CD1c-positive myeloid dendritic cell (primary cell): ENCODE results near the gene RAB13.

ENCODE experiments used
- DNase-seq: peaks from one replicate; pipeline ENCODE4 v3.0.0-alpha.2; 2016; ENCODE audit errors: extremely low spot score

The RAB13 gene

DNA sequence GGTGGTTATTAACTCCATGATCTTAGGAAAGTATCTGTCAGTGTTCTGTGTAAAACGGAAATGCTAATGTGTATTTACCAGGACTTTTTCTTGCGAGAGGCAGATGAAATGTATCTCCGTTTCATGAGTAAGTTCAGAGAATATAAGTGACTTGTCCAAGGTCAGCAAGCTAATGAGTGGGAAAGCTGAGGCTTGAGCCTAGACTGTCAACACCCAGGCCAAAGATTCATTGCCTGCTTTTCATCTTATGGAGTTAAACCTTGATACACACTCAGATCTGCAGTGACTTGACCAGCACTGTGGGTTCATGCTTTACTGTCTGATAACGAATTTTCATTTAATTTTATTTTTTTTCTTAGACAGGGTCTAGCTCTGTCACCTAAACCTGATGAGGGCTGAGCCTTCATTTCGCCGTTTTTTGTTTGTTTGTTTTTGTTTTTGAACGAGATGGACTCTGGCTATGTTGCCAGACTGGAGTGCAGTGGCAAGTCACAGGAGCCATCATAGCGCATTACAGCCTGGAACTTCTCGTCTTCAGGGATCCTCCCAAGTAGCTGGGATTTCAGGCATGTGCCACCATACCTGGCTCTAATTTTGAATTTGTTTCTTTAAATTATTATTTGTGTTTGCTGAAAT lies 7.7 kb downstream of the RAB13 start:
- DNase-seq = no peak

DNA sequence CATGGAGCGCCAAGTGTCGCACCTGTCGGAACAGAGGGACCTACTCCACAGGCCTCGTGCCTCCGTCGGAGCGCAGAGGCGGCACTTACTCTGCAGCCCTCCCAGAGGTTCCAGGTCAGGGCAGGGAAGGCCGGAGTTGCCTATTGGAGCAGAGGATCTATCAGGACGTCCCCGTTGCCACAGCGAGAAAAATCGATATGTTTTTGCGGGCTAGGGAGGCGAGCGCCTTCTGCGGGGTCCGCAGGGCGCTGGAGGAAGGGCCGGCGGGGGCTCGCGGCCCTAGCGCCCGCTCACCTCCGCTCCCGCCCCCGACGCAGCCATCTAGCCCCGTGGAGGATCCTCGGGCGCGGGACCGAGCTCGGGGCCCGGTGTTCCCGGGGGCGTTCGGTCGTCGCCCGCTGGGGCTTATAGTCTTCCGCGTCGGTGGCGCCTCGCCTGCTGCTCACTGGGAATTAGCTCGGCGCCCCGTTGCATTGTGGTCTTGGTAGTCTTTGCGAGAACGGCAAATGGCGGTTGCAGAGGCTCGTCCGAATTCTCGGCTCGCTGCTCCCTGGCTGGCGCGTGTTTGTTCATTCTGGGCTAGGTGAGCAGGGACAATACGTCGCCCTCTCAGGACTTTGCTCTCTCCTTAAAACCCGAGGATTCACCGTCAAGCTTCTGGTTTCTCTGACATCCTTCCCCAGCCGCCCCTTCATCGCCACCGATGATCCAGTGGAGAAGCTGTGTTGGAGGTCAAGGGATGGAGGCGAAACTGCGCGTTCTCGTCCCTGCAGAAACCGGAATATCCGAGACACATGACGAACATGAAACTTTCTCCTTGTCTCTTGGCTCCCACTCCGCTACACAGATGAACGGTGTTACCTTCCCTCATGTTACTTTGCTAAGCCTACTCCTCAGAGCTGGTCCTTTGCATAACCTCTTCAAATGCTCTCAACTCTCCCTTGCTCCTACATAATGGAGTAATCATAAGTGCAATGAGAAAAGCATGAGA lies 8.6 kb downstream of the RAB13 start, which contains the start of gene JTB:
Gene JTB, minus strand, starts transcription at position 425 of the 991 bp plus-strand sequence. Its CDS starts 422 bp downstream, at position 3.
- peak; percentile 92 for DNase-seq

DNA sequence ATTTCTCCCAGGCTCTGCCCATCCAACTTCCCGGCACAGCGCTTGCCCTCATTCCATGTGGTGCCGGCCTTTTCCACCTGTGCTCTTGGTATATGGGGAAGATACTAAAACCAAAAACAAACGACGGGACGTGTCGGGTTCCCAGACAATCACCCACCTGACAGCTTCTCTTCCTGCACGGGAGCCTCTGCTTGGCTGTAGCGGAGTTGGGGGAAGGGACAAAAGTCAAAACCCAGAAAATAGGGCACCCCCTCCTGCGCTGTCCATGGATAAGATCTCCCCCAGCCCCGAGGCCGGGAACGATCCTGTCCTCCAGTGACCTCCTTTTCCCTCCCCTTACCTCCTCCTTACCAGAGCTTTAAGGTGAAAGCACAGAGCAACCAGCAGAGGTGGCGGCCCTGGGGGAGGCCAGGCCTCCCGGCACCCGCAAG lies 9.3 kb downstream of the RAB13 start:
- no peak for DNase-seq

DNA sequence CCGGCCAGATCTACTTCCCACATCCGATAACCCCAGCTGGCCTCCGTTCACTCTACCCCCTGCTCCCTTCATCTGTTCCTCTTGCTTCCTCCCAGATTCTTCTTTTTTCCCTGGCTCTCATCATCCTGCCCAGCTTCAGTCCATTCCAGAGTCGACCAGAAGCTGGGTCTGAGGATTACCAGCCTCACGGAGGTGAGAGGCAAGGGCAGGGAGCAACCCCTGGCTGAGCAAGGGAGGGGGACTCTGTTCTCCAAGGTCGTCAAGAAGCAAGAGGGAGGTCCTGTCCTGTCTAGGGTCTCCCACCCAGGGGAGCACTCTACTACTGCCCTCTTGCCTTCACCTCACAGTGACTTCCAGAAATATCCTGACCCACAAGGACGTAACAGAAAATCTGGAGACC lies 12.6 kb downstream of the RAB13 start:
- no peak for DNase-seq

DNA sequence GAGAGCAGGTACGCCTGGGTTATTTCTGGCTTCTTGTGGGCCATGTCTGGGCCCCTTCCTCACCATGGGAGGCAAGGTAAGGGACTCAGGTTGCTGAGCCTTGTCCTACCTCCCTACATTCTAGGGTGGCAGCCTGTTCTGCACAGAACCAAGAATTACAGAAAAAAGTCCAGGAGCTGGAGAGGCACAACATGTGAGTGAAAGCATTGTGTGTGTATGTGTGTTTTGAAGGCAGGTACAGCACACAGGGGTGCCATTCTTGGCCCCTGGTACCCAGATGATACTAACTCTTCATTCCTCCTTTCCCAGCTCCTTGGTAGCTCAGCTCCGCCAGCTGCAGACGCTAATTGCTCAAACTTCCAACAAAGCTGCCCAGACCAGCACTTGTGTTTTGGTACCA lies 13.1 kb downstream of the RAB13 start:
- no peak for DNase-seq

DNA sequence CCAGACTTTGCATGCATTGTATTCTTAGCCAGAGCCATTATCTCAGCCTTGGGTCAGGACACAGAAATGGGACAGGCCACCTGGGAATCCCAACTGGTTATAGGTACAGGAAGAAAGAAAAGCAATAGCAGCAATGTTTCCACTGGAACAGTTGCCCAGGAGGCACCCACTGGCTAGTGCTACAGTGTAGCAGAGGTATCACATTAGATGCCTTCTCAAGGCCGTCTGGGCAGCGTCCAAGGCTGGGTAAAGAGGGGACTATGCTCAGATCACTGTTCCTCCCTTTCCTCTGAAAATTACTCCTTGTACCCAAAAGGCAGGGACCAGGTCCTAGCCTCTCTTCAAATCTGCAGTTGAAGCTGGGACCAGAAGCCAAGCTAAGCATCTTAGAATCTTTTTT lies 15.8 kb downstream of the RAB13 start:
- no peak for DNase-seq

DNA sequence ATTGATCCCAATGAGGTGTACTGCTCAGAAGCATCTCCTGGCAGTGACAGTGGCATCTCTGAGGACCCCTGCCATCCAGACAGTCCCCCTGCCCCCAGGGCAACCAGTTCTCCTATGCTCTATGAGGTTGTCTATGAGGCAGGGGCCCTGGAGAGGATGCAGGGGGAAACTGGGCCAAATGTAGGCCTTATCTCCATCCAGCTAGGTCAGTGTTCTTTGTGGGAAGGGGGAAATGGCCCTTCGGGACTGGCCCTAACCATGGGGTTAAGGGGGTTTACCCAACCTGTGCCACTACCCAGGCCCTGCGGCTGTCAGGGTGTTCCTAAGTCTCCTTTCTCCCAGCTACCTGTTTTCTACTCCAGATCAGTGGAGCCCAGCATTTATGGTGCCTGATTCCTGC lies 17.2 kb downstream of the RAB13 start:
- DNase-seq = no peak

DNA sequence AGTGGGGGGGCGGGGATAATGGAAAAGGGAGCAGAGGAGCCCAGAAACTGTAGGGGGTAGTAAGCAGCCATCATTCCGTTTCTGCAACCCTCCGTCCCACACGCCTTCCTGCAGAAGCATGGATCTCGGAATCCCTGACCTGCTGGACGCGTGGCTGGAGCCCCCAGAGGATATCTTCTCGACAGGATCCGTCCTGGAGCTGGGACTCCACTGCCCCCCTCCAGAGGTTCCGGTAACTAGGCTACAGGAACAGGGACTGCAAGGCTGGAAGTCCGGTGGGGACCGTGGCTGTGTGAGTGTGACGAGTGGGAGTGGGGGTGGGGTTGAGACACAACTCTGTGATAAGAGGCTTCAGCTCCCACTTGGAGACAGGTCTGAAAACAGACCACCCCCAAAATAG lies 17.7 kb downstream of the RAB13 start:
- DNase-seq = no peak

DNA sequence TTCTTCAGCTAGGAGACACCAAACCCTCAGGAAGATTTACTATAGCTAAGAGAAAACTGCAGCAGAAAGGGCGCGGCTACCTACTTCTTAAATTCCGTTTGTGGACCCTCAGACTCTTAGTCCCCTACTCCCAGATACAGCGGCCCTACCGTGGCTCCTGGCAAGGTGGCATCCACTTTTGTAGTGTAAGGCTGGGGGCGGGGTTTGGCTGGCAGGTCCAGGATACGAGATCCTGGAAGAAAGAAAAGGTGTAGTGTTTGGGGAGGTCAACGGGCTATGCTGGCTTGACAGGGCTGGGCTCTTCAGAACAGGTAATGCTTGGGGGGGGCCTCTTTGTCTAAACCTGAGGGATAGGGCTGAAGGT lies 18.2 kb downstream of the RAB13 start:
- no peak for DNase-seq

DNA sequence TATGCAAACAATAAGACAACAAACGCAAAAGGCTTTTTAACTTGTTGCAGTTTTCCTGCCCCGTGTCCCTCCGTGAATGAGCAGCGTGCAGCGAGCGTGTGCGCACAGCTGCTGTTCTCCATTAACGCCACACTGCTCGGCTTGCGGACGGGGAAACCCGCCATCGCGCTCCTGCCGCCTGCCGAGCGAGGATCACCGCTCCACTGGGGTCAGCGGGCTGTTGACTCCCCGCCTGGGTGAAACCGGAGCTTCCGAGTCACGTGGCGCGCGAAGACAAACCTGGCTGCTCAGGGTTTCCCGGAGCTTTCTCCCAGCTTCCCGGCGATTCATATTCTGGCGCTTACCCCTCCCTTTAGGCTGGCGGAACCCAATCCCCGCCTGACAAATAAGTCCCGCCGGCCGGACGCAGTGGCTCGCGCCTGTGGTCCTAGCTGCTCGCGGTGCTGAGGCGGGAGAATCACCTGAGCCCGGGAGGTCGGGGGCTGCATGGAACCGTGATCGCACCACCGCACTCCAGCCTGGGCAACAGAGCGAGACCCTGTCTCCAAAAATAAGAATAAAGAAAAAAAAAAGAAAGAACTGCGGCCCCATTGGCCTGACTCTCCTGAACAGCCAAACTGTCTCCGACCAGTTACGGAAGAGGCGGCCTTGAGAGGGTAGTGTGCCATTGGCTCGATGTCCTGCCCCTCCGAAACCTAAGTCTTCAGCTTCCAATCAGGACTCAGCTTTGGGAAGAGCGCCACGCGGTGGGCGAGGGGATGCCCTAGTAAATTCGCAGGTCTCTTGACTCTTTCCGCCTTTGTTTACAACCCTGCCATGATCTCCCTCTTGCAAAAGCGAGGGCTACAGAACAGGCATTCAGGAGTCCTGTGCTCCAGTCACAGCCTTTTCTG lies 18.8 kb downstream of the RAB13 start, which contains the start of gene CREB3L4:
Gene CREB3L4, plus strand, starts transcription at position 796 of the 893 bp plus-strand sequence. CDS start 624 bp downstream, outside the sequence.
- DNase-seq = peak; percentile 95

DNA sequence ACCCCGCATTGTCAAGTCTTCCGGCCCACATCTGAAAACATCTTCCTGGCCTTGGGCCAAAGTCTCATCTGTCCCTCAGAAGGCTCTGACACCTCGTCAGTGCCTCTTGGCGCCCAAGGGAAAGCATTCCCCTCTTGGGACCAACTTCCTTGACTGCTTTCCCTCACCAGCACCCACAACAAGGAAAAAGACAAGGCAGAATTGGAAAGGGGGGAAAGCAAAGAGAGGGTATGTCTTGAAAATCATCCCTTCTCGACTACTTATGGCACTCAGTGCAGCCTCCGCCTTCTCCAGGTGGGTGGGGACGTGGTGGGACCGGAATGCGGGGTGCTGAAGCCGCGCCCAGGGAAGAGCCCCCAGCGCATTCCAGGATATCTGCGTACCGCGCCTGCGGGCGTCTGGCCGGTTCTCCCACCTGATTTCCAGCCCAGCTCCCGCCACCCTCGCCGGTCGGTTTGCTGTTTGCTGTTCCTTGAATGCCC lies 22.2 kb downstream of the RAB13 start:
- DNase-seq = no peak

DNA sequence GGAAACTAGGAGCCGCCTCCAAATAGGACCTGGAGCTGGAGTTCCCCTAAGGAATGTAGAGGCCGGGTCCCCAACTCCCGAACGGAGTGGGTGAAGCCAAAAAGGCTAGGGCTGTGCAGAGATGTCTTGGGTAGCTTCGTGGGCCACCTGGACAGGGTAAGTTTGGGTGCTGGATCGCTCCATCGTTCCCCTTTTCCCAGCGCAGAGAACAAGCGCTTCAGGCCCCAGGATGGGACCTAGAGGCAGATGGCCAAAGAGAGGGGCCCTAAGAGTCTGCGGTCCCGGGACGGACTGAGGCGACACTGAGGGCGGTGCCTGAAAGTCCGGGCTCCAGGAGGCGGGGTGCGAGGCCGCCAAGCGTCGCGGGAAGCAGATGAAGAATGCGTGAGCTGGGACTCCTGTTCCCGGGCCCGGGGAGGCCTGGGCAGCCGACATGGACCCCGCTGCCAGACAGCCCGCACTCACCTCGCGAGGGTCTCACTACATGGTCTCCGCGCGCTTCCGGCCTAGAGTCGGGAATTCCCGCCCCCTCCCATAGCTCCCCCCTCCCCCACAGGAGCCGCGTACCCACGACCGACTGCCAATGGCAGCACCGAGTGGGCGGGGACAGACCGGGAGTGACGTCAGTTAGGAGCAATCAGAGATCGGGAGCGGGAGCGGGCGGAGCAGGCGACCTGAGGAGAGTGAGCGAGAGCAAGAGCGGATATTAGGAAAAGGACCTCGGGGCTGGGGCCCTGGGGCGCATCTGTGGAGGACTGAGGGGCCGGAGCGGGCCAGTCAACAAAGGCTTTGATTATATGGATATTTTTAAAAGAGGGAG lies 22.9 kb downstream of the RAB13 start, which contains the start of gene SLC39A1:
Gene SLC39A1, minus strand, starts transcription at position 508 of the 820 bp plus-strand sequence. CDS start 822 bp downstream, outside the sequence.
- DNase-seq = peak; percentile 96

DNA sequence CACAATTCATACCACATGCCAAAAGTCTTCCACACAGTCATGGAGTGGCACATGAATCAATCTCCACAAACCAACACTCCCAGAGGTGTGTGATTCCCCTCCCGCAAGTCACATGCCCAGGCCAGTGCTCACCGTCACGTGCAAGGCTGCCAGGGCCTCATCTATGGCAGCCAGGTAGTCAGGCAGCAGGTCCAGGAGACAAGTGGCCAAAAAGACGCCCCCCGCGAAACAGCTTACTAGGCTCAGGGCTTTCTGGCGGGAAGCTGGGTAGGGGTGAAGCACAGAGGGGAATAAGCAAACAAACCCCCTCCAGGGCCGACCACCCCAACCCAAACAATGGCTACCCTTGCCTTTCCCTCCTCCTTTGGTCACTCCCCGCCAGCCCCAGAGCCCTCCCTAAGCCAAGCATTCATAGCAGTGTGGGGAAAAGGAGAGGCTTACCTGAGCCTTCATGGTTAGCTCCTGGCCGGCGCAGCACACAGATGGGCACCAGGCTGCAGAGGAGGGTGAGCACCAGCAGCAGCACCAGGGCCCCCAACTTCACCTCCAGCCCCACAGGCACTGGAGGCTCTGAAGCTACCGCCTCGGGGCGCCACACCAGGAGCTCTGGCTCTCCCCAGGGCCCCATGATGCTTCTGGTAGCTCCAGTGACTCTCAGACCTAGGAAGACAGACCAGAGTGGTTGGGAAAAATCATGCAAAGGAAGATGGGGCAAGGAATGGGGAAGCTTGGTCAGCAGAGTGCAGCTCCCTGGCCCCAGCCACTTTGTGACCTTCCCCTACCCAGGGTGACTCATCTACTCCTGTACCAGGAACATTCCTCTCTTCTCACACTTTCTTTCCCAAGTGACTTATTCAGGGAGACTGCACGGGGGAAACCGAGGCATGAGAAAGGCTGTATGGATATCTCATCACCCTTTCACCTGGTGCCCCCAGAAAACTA lies 23.8 kb downstream of the RAB13 start:
- DNase-seq = peak; percentile 74

DNA sequence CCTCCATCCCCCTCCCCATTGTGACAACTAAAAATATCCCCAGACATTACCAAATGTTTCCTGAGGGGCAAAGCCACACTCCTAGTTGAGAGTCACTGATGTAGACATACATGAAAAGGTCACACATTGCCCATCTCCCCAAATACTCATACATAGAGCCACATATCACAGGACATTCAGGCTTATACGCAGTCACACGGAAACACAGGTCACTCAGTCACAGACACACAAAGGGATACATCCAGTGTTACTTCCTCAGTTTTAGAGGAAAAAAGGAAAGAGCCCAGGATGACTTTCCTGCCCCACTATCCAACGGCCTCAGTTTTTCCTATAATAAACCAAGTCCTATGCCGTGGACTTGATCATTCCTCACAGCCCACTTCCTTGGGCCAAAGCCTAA lies 24.7 kb downstream of the RAB13 start:
- DNase-seq = no peak

DNA sequence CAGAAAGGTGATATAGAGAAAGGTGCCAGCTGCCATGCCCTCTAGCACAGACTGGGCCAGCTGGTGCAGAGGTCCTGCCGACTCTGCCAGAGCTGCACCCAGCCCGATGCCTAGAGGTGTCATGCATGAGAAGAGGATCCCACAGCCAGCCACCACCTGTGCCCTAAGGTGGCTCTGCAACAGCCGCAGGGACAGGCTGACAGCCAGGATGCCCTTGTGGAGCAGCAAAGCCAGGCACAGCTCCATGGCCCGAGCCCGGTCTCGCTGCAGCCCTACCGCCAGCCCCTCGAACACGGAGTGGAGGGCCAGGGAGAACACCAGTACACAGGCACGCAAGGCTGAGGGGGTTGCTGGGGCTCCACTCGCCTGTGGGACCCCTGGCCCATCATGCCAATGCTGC lies 25.9 kb downstream of the RAB13 start:
- no peak for DNase-seq

DNA sequence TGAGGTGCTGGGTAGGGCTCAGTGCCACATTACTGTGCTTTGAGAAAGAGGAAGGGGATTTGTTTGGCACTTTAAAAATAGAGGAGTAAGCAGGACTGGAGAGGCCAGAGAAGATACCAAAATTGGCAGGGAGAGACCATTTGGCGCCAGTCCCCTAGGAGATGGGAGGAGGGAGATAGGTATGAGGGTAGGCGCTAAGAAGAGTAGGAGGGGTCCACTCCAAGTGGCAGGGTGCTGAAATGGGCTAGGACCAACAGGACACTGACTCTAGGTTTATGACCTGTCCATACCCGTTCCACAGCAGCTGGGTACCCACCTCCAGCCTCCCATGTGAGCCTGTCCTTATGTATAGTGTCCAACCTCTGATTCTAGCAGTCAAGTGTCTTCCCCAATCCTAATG lies 26.7 kb downstream of the RAB13 start:
- no peak for DNase-seq

DNA sequence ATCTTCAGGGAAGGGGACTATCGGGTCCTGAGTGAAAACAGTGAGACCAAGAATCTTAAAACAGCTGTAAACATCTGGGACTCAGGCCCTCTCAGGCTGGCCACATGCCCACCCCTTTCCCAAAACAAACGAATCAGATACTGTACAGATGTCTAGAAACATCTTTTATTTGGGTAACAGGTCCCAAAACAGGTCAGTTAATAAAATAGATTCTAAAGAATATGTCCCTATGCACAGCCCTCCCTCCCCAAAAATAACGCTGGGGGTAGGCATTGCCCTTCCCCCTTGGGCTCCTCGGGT lies 27.2 kb downstream of the RAB13 start:
- DNase-seq = no peak

DNA sequence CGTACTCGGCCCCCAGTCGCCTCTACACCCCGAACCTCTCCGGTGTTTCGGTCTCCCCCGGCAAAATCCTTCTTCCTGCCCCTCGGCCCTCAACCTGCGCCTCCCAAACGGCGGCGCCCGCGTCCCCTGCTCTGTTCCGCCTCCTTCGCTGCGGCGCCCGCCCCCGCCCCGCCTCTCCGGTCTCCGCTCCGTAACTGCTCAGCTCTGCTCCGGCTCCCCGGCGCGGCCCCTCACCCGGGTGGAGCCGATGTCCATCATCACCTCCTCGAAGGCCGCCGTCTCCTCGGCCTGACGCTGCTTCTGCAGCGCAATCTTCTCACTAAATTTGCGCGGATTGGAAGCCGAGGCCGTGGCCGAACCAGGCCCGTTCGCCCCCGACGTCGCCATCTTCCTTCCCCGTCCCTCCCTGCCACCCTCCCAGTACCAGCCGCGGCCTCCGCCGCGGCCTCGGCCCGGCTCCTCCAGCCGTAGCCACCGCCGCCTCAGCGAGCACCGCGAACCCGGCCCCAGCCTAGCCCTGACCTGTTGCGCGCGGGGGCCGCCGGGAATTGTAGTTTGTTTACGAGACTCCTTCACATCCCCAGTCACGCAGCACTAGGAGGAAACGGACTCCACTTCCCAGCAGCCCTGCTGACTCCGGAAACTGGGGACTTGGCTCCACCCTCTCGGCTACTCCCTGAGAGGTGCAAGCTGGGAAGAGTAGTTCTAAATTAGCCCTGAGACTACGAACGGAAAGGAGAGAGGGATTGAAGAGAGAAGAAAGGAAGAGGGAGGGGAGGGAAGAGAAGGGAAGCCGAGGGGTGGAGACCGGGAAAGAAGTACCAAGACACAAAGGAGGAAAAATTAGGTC lies 27.8 kb downstream of the RAB13 start, which contains the start of gene CRTC2:
Gene CRTC2, minus strand, starts transcription at position 502 of the 850 bp plus-strand sequence. Its CDS starts 115 bp downstream, at position 387.
- DNase-seq = peak; percentile 98

DNA sequence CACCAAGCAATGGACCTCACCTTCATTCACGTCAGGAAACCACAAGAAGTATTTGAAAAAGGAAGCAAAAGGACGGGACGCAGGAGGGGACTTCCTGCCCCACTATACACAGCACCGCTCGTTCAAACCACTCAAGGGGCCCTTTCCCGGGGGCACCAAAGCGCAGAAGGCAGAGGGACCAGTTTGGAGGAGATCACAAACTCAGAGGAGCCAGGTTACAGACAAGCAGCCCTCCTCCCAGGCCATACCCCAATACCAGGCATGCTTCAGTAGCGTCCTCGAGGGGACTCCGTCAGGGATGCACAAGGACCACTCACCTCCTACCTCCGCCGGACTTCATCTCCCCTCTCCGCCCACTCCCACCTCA lies 28.4 kb downstream of the RAB13 start:
- peak; percentile 27 for DNase-seq
